H9 (cell line): ENCODE data around the gene TENM3. TPM values are rescaled to one million over a fixed set of nuclear protein-coding genes. Genes with fewer than 3 reads are reported as not detected.

Source experiments
- DNase-seq: peaks from one replicate; pipeline ENCODE4 v3.0.0-alpha.2; 2017
- H2AFZ ChIP-seq: one replicate; pipeline ENCODE4 v1.6.1; 2013; ENCODE audit warnings: mild to moderate bottlenecking, low read length, control low read depth, moderate library complexity
- H2AK5ac ChIP-seq: 2 replicates; pipeline ENCODE4 v1.6.1; 2013; ENCODE audit warnings: low read length, control low read depth, mixed read lengths; ENCODE audit not compliant: insufficient read length
- H2BK120ac ChIP-seq: one replicate; pipeline ENCODE4 v1.6.1; 2013; ENCODE audit warnings: low read depth, mild to moderate bottlenecking, low read length, control low read depth, inconsistent platforms; ENCODE audit not compliant: poor library complexity, severe bottlenecking
- H2BK12ac ChIP-seq: 2 replicates; pipeline ENCODE4 v1.6.1; 2013; ENCODE audit warnings: low read length, control low read depth, mixed read lengths, low read depth; ENCODE audit not compliant: insufficient read length
- H2BK15ac ChIP-seq: 2 replicates; pipeline ENCODE4 v1.6.1; 2013; ENCODE audit warnings: low read depth, low read length, control low read depth
- H2BK20ac ChIP-seq: one replicate; pipeline ENCODE4 v1.6.1; 2013; ENCODE audit warnings: low read depth, mild to moderate bottlenecking, low read length, control low read depth, inconsistent platforms; ENCODE audit not compliant: poor library complexity, severe bottlenecking
- H2BK5ac ChIP-seq: 2 replicates; pipeline ENCODE4 v1.6.1; 2013; ENCODE audit warnings: low read length, control low read depth, mixed read lengths; ENCODE audit not compliant: insufficient read length
- H3K14ac ChIP-seq: 2 replicates; pipeline ENCODE4 v1.6.1; 2013; ENCODE audit warnings: low read length, control low read depth; ENCODE audit not compliant: insufficient read depth
- H3K18ac ChIP-seq: 2 replicates; pipeline ENCODE4 v1.6.1; 2013; ENCODE audit warnings: low read depth, mild to moderate bottlenecking, mixed read lengths, low read length, control low read depth; ENCODE audit not compliant: insufficient read length
- H3K23ac ChIP-seq: 2 replicates; pipeline ENCODE4 v1.6.1; 2013; ENCODE audit warnings: low read length, control low read depth, mixed read lengths, low read depth; ENCODE audit not compliant: insufficient read length
- H3K23me2 ChIP-seq: 2 replicates; pipeline ENCODE4 v1.6.1; 2013; ENCODE audit warnings: low read depth, mild to moderate bottlenecking, mixed read lengths, low read length, control low read depth; ENCODE audit not compliant: insufficient read length, poor library complexity, severe bottlenecking
- H3K27ac ChIP-seq: 2 replicates; pipeline ENCODE4 v1.5.1; 2013; ENCODE audit warnings: low read length, control low read depth, mixed read lengths, low read depth; ENCODE audit not compliant: insufficient read length
- H3K27me3 ChIP-seq: 2 replicates; pipeline ENCODE4 v1.6.1; 2013; ENCODE audit warnings: low read length, control low read depth, inconsistent platforms; ENCODE audit not compliant: insufficient read depth
- H3K4ac ChIP-seq: 2 replicates; pipeline ENCODE4 v1.6.1; 2013; ENCODE audit warnings: low read depth, mild to moderate bottlenecking, control low read depth, inconsistent platforms, low read length, moderate library complexity
- H3K4me1 ChIP-seq: 2 replicates; pipeline ENCODE4 v1.6.1; 2013; ENCODE audit warnings: low read length, control low read depth, inconsistent platforms; ENCODE audit not compliant: insufficient read depth
- H3K4me2 ChIP-seq: 2 replicates; pipeline ENCODE4 v1.6.1; 2013; ENCODE audit warnings: low read length, control low read depth, mixed read lengths; ENCODE audit not compliant: insufficient read length, insufficient read depth
- H3K56ac ChIP-seq: 2 replicates; pipeline ENCODE4 v1.6.1; 2013; ENCODE audit warnings: low read depth, mild to moderate bottlenecking, mixed read lengths, low read length, control low read depth; ENCODE audit not compliant: insufficient read length
- H3K79me1 ChIP-seq: 2 replicates; pipeline ENCODE4 v1.6.1; 2013; ENCODE audit warnings: low read depth, mild to moderate bottlenecking, moderate library complexity, low read length, control low read depth, inconsistent platforms; ENCODE audit not compliant: insufficient read depth, poor library complexity, severe bottlenecking
- H3K79me2 ChIP-seq: 2 replicates; pipeline ENCODE4 v1.6.1; 2013; ENCODE audit warnings: low read length, control low read depth, inconsistent platforms; ENCODE audit not compliant: insufficient read depth
- H3K9ac ChIP-seq: 2 replicates; pipeline ENCODE4 v1.6.1; 2013; ENCODE audit warnings: low read length, control low read depth, mixed read lengths; ENCODE audit not compliant: insufficient read length; ENCODE audit errors: extremely low read depth
- H3K9me3 ChIP-seq: one replicate; pipeline ENCODE4 v1.6.1; 2013; ENCODE audit warnings: low read depth, low read length, inconsistent platforms; ENCODE audit not compliant: control insufficient read depth
- H3T11ph ChIP-seq: one replicate; pipeline ENCODE4 v1.6.1; 2013; ENCODE audit warnings: mild to moderate bottlenecking, low read length, control low read depth, inconsistent platforms
- H4K20me1 ChIP-seq: one replicate; pipeline ENCODE4 v1.6.1; 2013; ENCODE audit not compliant: control insufficient read depth, insufficient read length, insufficient read depth
- H4K5ac ChIP-seq: 2 replicates; pipeline ENCODE4 v1.6.1; 2013; ENCODE audit warnings: low read depth, mild to moderate bottlenecking, mixed read lengths, low read length, control low read depth; ENCODE audit not compliant: insufficient read length
- H4K8ac ChIP-seq: replicated peaks from 2 replicates; pipeline ENCODE4 v1.6.1; 2013; ENCODE audit warnings: low read length, control low read depth, mixed read lengths, low read depth; ENCODE audit not compliant: insufficient read length
- H4K91ac ChIP-seq: 2 replicates; pipeline ENCODE4 v1.6.1; 2013; ENCODE audit warnings: low read depth, mild to moderate bottlenecking, moderate library complexity, mixed read lengths, low read length, control low read depth; ENCODE audit not compliant: insufficient read length
- H3K27ac Mint-ChIP-seq, 3 experiments: 2 replicates in 2 of 3; 3 replicates in 1 of 3; pipeline ENCODE4 v1.8.0; 2020 to 2021; ENCODE audit warnings: mixed read lengths in 3 of 3, mild to moderate bottlenecking in 1 of 3, moderate library complexity in 1 of 3
- H3K27me3 Mint-ChIP-seq: 2 replicates; pipeline ENCODE4 v1.8.0; 2021; ENCODE audit warnings: low read depth, mild to moderate bottlenecking, moderate library complexity, mixed read lengths
- H3K36me3 Mint-ChIP-seq, 3 experiments: 2 replicates in 2 of 3; 3 replicates in 1 of 3; pipeline ENCODE4 v1.8.0; 2020 to 2021; ENCODE audit warnings: low read depth in 3 of 3, mixed read lengths in 3 of 3; ENCODE audit not compliant: insufficient read depth in 1 of 3
- H3K4me1 Mint-ChIP-seq, 2 experiments: 2 replicates each; pipeline ENCODE4 v1.8.0; 2020; ENCODE audit warnings: mixed read lengths in 2 of 2
- H3K4me3 Mint-ChIP-seq, 2 experiments: 2 replicates in 1 of 2; 3 replicates in 1 of 2; pipeline ENCODE4 v1.8.0; 2020 to 2021; ENCODE audit warnings: mild to moderate bottlenecking in 2 of 2, mixed read lengths in 2 of 2, moderate library complexity in 1 of 2
- H3K9me3 Mint-ChIP-seq, 2 experiments: 2 replicates in 1 of 2; 3 replicates in 1 of 2; pipeline ENCODE4 v1.8.0; 2020; ENCODE audit warnings: mild to moderate bottlenecking in 2 of 2, mixed read lengths in 2 of 2, moderate library complexity in 1 of 2
- WGBS: extraction: QIAGEN DNeasy Blood & Tissue Kit; methylation state at CpG from one replicate; pipeline ENCODE4 v1.1.7; 2013; ENCODE audit warnings: missing lambda C conversion rate, low lambda C conversion rate, mixed read lengths; ENCODE audit not compliant: insufficient read length; ENCODE audit errors: extremely low coverage; 5-methylcytosine and 5-hydroxymethylcytosine counted together
- total RNA-seq: library from RNA; stranded (reverse); gene quantifications from 2 replicates; pipeline ENCODE4 v1.2.1, GENCODE V29; 2021
- TF ChIP-seq, protein P1 (sequence below): fragments of 200-600 bp; sonication (generic); conservative IDR thresholded peaks from 3 replicates; pipeline ENCODE4 v1.8.0; 2021; ENCODE audit warnings: antibody characterized with exemption, mild to moderate bottlenecking

Gene TENM3
- total RNA-seq, 1 experiment from 2014 or later: 49.6 TPM

DNA sequence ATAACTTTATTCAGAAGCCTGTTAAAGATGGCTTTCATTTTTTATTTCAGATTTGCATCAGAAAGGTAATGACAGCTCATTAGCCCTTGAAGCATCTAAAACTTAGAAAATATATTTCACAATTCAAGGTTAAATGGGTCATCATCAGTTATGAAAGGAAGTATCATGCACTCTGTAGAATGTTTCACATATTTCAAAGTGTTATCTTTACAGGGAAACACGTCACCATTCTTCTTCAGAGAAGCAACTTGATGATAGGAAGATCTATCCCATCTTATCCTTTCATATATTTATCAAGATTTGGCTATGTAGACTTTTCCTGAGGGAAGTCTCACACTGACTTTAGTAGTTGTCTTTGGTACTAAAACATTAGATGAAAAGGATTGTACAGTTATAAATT is 277.8 kb downstream of the TENM3 start:
- H3K27me3 ChIP-seq: no peaks in the 10 kb centered on the region
- H4K20me1 ChIP-seq: no peaks in the 10 kb centered on the region
- peaks cover 4% of the 10 kb centered on the region for H3K79me1 ChIP-seq
- H3K4me1 ChIP-seq: no peaks in the 10 kb centered on the region; the same call in 1 of the 2 replicates
- no peak overlapping the region for H4K91ac ChIP-seq
- no peak overlapping the region for H3K4me2 ChIP-seq
- H3K56ac ChIP-seq: no peak overlapping the region
- H3K23me2 ChIP-seq: no peaks in the 10 kb centered on the region
- no peak for DNase-seq
- H3K36me3 Mint-ChIP-seq: peaks cover 5 to 15% (median 7%) of the 10 kb centered on the region in 3 experiments; a peak in 5 of 7 replicates
- H3K79me2 ChIP-seq: no peaks in the 10 kb centered on the region
- H2BK5ac ChIP-seq: no peak overlapping the region
- no peak overlapping the region for H3K23ac ChIP-seq
- no peak overlapping the region for H2BK20ac ChIP-seq
- H2BK12ac ChIP-seq: no peak overlapping the region
- no peak overlapping the region for H3K4me3 Mint-ChIP-seq
- TF ChIP-seq, protein P1, sequence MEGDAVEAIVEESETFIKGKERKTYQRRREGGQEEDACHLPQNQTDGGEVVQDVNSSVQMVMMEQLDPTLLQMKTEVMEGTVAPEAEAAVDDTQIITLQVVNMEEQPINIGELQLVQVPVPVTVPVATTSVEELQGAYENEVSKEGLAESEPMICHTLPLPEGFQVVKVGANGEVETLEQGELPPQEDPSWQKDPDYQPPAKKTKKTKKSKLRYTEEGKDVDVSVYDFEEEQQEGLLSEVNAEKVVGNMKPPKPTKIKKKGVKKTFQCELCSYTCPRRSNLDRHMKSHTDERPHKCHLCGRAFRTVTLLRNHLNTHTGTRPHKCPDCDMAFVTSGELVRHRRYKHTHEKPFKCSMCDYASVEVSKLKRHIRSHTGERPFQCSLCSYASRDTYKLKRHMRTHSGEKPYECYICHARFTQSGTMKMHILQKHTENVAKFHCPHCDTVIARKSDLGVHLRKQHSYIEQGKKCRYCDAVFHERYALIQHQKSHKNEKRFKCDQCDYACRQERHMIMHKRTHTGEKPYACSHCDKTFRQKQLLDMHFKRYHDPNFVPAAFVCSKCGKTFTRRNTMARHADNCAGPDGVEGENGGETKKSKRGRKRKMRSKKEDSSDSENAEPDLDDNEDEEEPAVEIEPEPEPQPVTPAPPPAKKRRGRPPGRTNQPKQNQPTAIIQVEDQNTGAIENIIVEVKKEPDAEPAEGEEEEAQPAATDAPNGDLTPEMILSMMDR: no peak
- no peaks in the 10 kb centered on the region for H3K27me3 Mint-ChIP-seq
- no peak overlapping the region for H3K4ac ChIP-seq
- no peak overlapping the region for H4K8ac ChIP-seq
- no peak overlapping the region for H2AFZ ChIP-seq
- peaks cover 3 to 9% of the 10 kb centered on the region in 2 experiments; a peak in 3 of 5 replicates for H3K9me3 Mint-ChIP-seq
- no peak overlapping the region for H3K9ac ChIP-seq
- H4K5ac ChIP-seq: no peak overlapping the region
- H2AK5ac ChIP-seq: no peak overlapping the region
- no peak overlapping the region for H2BK15ac ChIP-seq
- H3K27ac ChIP-seq: no peak overlapping the region
- no peak overlapping the region for H3K14ac ChIP-seq
- WGBS: no CpG with 5 or more reads among the region's 1 CpG
- no peak overlapping the region for H3K18ac ChIP-seq
- no peak overlapping the region for H3K27ac Mint-ChIP-seq
- H3K4me1 Mint-ChIP-seq: peaks cover 15 to 19% of the 10 kb centered on the region in 2 experiments
- no peaks in the 10 kb centered on the region for H3K9me3 ChIP-seq
- no peak overlapping the region for H2BK120ac ChIP-seq
- H3T11ph ChIP-seq: no peak overlapping the region
